ENCODE results near the gene SLC6A8.

Gene SLC6A8

DNA sequence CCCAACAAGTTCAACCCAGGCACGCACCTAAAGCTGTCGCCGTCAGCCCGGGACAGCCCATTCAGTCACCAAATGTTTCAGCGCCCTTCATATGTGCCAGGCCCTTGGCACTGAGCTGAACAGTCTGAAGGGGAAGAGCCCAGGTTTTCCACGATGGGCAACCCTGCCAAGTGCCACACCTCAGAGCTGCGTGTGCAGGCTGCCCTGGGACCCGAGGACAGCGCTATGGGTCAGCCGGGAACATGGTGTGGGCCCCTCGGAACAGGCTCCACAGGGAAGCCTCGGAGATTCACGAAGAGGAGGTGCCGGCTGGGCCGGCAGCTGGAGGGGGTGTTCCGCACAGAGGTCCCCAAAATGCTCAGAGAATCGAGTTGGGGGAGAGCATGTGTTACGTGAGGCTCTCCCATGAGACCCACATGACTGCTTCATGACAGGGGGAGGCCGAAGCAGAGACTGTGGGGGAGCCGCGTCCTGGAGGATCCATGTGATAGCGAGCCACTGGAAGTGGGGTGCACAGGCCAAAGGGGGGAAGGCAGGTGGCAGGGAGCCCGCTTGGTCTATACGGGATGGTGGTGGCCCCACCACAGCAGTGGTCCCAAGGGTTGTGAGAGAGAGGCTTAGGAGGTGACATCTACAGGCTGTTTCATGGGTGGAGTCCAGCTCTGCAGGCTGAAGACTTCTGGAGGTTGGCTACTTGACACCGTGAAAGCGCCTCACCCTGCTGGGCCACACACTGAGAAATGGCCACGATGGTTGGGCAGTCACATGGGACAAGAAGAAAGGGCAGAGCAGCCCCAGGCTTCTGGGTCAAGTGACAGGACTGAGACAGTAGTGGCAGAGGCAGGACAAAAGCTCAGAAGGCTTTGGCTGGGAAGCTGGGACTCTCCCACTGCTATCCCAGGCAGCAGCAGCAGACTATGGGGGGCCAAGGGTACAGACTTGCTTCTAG, 22.3 kb downstream of the SLC6A8 start:
- peaks cover 13% of the 10 kb centered on the region for H3K36me3 ChIP-seq (replicated peaks)
- H3K27ac ChIP-seq: no peak overlapping the region
- no peaks in the 10 kb centered on the region for H3K27me3 ChIP-seq (replicated peaks)
- TF ChIP-seq, protein P1, sequence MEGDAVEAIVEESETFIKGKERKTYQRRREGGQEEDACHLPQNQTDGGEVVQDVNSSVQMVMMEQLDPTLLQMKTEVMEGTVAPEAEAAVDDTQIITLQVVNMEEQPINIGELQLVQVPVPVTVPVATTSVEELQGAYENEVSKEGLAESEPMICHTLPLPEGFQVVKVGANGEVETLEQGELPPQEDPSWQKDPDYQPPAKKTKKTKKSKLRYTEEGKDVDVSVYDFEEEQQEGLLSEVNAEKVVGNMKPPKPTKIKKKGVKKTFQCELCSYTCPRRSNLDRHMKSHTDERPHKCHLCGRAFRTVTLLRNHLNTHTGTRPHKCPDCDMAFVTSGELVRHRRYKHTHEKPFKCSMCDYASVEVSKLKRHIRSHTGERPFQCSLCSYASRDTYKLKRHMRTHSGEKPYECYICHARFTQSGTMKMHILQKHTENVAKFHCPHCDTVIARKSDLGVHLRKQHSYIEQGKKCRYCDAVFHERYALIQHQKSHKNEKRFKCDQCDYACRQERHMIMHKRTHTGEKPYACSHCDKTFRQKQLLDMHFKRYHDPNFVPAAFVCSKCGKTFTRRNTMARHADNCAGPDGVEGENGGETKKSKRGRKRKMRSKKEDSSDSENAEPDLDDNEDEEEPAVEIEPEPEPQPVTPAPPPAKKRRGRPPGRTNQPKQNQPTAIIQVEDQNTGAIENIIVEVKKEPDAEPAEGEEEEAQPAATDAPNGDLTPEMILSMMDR (IDR thresholded peaks at IDR 0.05; ENCODE audit: low read depth, low read length, missing control alignments): no peak
- in situ Hi-C loops (cut with HindIII; ENCODE audit: low pct_ligation_motif_present, low sequenced_read_pairs): no loop called here
- DNase-seq: no peak
- no peak overlapping the region for H3K4me3 ChIP-seq (ENCODE audit: low read depth, low read length)

DNA sequence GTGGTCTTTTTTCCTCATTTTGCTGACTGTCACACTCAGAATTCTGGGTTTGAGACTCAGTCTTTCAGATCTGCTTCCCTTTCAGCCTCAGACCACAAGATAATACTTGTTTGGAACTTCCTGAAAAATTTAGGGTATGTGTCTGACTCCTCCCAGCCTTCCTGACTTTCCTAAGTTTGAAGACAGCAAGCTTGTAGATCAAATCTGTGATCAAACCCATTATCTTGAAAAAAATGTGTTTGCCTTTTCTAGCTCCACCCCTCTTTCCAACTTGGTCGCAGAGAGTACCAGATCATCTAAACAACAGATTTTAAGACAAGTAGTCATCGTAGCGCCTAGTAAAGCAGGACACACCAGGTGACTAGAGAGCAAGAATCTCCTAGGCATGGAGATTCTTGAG, 26.5 kb downstream of the SLC6A8 start:
- TF ChIP-seq, protein P1 (IDR thresholded peaks at IDR 0.05; ENCODE audit: low read depth, low read length, missing control alignments): no peak
- Histone ChIP-seq H3K4me3 (ENCODE audit: low read depth, low read length) (no peak overlapping the region), H3K27ac (no peak overlapping the region), H3K27me3 (replicated peaks) (no peaks in the 10 kb centered on the region), H3K36me3 (replicated peaks) (peaks cover 21% of the 10 kb centered on the region)
- in situ Hi-C loops (cut with HindIII; ENCODE audit: low pct_ligation_motif_present, low sequenced_read_pairs): no loop called here
- no peak for DNase-seq

DNA sequence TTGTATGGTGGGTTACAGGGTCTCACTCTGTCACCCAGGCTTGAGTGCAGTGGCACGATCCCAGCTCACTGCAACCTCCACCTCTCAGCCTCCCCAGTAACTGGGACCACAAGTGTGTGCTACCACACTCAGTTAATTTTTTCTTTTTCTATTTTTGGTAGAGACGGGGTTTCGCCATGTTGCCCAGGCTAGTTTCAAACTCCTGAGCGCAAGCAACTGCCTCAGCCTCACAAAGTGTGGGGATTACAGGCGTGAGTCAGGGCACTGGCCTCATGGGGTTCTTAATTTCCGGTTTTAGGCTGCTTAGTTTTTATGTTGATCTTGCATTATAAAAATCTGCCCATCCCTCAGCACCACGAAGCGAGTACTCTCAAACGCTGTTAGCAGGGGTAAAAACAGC, 29.7 kb downstream of the SLC6A8 start:
- in situ Hi-C loops (cut with HindIII; ENCODE audit: low pct_ligation_motif_present, low sequenced_read_pairs): no loop called here
- H3K27me3 ChIP-seq (replicated peaks): no peaks in the 10 kb centered on the region
- H3K27ac ChIP-seq: no peak overlapping the region
- peaks cover 31% of the 10 kb centered on the region for H3K36me3 ChIP-seq (replicated peaks)
- no peak for DNase-seq
- TF ChIP-seq, protein P1 (IDR thresholded peaks at IDR 0.05; ENCODE audit: low read depth, low read length, missing control alignments): no peak
- no peak overlapping the region for H3K4me3 ChIP-seq (ENCODE audit: low read depth, low read length)

DNA sequence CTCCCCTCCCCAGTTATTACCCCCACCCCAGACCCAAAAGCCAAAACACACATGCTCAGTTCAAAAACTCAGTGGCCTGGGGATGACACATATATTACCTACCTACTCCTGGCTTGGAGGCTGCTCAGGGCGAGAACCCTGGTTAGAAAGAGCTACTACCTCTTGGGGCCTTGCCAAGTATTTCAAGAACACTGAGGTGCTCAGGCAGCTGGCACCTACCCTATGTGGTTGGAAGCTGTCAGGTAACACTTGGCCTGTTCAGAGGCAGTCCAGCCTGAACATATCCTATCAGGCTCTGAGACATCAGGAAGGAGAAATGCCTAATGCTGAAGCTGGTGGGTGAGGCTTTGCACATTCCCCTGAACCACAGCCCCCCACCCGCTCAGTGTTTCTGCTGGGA, 31.5 kb downstream of the SLC6A8 start:
- H3K4me3 ChIP-seq (ENCODE audit: low read depth, low read length): no peak overlapping the region
- H3K36me3 ChIP-seq (replicated peaks): peaks cover 25% of the 10 kb centered on the region
- no peak overlapping the region for H3K27ac ChIP-seq
- in situ Hi-C loops (cut with HindIII; ENCODE audit: low pct_ligation_motif_present, low sequenced_read_pairs): no loop called here
- H3K27me3 ChIP-seq (replicated peaks): no peaks in the 10 kb centered on the region
- DNase-seq: no peak
- TF ChIP-seq, protein P1 (IDR thresholded peaks at IDR 0.05; ENCODE audit: low read depth, low read length, missing control alignments): no peak

DNA sequence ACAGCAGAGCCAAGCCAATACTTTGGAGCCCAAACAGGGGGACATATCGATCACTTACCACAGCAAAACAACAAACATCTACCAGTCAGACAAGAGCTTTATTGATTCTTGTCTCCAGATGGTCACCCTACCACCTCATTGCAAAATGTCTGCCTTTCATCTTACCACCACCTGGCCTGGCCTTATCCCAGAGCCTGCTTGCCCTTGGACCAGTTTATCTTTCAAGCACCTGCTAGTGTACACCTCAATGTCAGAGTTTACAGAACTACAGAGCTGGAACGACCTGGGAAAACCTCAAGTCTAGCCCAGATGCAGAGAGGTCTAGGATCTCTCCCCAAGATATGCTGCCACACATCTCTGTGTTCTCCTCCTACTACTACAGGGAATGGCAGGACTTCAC, 32.0 kb downstream of the SLC6A8 start:
- Histone ChIP-seq H3K27me3 (replicated peaks) (no peaks in the 10 kb centered on the region), H3K27ac (no peak overlapping the region), H3K36me3 (replicated peaks) (peaks cover 21% of the 10 kb centered on the region), H3K4me3 (ENCODE audit: low read depth, low read length) (no peak overlapping the region)
- in situ Hi-C loops (cut with HindIII; ENCODE audit: low pct_ligation_motif_present, low sequenced_read_pairs): no loop called here
- DNase-seq: no peak
- TF ChIP-seq, protein P1 (IDR thresholded peaks at IDR 0.05; ENCODE audit: low read depth, low read length, missing control alignments): no peak
